ENCODE data around the gene LRRC8C.

The LRRC8C gene

GRCh38 chr1:89733748-89734147 is 100.8 kb downstream of the LRRC8C start:
- DNase-seq (ENCODE audit: low spot score), result no peak

- DNase-seq (ENCODE audit: low spot score), result no peak
Measured at GRCh38 chr1:89734442-89734841, 101.5 kb downstream of the LRRC8C start.

DNA sequence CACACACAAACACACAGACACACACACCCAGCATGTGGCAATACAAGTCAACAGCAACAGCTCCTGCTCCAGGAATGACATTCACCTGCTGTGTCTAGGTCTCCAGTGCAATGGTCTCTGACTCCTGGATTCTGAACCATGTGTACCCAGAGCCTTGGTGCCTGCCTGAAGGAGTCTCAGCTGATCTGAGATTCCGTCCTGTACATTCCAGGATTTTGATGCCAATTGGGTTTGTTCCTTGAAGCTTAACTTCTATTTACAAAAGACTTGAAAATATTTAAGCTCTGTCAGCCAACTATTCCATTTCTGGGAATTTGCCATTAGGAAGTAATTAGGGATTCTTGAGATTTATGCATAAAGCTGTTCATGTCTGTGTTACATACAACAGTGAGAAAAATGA is 102.6 kb downstream of the LRRC8C start:
- no peak for DNase-seq (ENCODE audit: low spot score)

GRCh38 chr1:89736937-89737733 is 104.2 kb downstream of the LRRC8C start:
- no peak for DNase-seq (ENCODE audit: low spot score)

GRCh38 chr1:89737985-89738510 is 105.1 kb downstream of the LRRC8C start:
- no peak for DNase-seq (ENCODE audit: low spot score)

- no peak for DNase-seq (ENCODE audit: low spot score)
Measured at GRCh38 chr1:89739013-89739843, 106.3 kb downstream of the LRRC8C start.

DNA sequence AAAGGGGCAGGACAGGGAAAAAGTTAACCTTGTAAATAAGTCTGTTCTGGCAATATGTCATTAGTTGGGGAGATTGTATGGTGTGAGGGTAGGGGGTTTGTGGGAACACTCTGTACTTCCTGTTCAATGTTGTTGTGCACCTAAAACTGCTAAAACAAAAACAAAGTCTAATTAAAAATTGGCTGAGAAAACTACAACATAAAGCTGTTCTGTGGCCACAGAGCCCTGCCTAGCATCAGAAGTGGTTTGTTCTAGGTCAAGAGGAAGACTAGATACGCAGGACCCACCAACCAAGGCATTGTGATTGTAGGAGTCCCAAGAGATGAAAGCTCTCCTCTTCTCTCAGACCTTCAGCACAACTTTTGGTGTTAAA is 106.9 kb downstream of the LRRC8C start:
- no peak for DNase-seq (ENCODE audit: low spot score)

- DNase-seq (ENCODE audit: low spot score), result no peak
Measured at GRCh38 chr1:89743788-89744187, 110.9 kb downstream of the LRRC8C start.

GRCh38 chr1:89746424-89747149 is 113.7 kb downstream of the LRRC8C start:
- DNase-seq (ENCODE audit: low spot score), result no peak

DNA sequence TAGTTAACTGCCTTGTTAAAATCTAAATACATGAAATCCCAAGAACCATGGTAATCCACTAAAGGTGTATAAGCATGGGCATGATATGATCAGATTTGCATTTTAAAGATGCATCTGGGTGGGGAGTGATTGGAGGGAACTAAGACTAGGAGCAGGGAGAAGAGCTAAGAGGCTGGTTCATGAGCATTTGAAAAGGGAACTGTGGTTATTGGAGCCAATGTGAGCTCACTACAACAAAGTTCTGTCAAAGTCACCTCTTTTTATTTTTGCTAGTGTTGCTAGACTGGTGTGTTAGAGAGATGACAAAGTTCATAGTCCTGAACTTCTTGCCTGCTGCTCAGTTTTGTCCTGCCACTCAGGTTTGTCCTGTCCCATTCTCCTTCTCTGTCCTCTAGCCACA is 120.8 kb downstream of the LRRC8C start:
- DNase-seq (ENCODE audit: low spot score), result no peak

DNA sequence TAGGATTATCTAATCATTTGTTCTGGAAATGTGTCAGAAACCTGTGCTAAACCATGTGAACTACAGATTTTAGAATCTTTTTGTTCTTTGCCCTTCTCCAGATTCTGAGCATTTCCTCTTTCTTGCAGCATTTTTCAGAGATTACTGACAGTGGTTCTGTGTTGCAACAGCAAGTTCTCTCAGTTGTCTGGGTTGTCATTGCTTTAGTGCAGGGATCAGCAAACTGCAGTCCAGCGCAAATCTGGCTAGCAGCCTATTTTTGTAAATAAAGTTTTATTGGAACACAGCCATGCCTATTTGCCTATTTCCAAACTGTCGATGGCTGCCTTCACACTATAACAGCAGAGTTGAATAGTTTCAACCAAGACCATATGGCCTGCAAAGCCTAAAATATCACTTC is 121.6 kb downstream of the LRRC8C start:
- DNase-seq (ENCODE audit: low spot score), result no peak

DNA sequence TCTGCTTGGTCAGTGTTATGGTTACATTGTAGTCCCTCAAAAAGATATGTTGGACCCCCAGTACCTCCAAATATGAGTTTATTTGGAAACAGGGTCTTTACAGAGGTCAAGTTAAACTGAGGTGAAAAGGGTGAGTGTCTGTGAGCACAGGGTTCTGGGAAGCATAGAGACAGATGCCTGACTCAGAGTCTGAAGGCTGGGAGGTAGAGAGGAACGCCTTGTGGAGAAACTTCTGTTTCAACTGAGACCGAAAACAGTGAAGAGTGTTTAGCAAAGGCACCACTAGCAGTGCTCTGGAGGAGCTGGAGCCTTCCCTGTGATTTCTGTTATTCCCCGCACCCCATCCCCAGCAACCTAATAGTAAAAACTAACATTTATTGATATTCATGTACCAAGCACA is 122.7 kb downstream of the LRRC8C start:
- no peak for DNase-seq (ENCODE audit: low spot score)

GRCh38 chr1:89757532-89757931 is 124.6 kb downstream of the LRRC8C start:
- no peak for DNase-seq (ENCODE audit: low spot score)

GRCh38 chr1:89758156-89758555 is 125.2 kb downstream of the LRRC8C start:
- DNase-seq (ENCODE audit: low spot score), result no peak

DNA sequence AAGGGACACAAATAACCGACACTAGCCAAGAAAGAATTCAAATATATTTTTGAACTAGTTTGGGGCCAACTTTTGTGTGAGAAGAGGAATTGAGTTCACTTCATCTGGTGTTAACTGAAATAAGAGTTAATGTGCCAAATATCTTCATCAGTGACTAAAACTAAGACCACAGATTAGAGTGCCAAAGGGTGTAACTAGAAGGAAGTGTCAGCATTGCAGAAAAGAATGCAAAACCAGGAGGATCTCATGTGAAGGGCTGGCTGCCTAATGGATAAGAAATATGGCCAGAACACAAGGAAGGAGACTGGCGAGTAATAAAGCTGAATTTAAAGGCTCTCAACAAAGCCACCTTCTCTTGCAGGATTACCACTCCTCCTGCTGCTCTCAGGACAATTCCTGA is 126.1 kb downstream of the LRRC8C start:
- DNase-seq (ENCODE audit: low spot score), result no peak

DNA sequence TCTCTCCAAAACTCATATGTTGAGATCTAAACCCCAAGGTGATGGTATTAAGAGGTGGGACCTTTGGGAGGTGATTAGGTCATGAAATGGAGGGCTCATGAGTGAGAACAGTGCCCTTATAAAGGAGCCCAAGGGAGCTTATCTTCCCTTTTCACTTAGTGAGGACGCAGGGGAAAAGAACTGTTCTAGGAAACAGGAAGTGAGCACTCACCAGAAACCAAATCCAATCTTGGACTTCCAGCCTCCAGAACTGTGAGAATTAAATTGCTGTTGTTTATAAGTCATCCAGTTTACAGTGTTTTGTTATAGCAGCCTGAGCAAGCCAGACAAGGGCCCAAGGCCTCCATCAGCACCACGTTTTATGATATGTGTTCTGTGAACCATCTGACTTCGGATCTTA is 127.6 kb downstream of the LRRC8C start:
- DNase-seq (ENCODE audit: low spot score), result no peak

DNA sequence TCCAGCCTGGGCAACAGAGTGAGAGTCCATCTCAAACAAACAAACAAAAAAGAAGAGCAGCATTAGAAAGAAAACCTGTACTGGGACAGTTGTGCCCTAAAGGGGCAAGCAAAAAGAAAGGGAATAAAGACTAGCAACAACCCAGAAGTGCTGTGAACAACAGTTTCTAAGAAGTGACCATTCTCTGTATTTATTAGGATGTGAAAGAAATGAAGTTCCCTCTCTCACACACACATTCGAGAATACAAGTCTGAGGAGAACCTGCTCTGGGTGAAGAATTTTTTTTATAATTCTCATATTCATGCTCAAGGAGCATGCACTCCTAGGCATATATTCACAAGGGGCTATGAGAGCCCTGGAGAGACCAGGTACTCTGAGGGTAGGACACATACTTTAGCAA is 128.4 kb downstream of the LRRC8C start:
- no peak for DNase-seq (ENCODE audit: low spot score)

GRCh38 chr1:89761901-89762300 is 129.0 kb downstream of the LRRC8C start:
- no peak for DNase-seq (ENCODE audit: low spot score)

DNA sequence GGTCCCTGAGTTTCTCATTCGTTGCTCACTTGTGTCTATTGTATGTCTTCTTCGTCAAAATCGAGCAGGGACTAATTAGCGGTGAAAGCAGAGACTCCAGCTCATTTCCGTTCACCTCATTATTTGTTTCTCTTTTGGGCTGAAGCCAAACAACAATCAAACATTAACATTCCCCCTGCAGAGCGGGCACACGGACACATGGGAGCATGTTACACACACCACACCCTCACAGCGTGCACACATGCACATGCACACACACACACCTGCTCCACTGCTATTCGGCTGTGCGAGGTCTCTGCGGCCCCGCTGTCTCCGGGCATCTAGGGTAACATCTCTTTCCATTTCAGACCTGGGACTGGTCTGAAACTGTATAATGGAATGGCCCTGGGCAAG is 129.5 kb downstream of the LRRC8C start:
- no peak for DNase-seq (ENCODE audit: low spot score)

DNA sequence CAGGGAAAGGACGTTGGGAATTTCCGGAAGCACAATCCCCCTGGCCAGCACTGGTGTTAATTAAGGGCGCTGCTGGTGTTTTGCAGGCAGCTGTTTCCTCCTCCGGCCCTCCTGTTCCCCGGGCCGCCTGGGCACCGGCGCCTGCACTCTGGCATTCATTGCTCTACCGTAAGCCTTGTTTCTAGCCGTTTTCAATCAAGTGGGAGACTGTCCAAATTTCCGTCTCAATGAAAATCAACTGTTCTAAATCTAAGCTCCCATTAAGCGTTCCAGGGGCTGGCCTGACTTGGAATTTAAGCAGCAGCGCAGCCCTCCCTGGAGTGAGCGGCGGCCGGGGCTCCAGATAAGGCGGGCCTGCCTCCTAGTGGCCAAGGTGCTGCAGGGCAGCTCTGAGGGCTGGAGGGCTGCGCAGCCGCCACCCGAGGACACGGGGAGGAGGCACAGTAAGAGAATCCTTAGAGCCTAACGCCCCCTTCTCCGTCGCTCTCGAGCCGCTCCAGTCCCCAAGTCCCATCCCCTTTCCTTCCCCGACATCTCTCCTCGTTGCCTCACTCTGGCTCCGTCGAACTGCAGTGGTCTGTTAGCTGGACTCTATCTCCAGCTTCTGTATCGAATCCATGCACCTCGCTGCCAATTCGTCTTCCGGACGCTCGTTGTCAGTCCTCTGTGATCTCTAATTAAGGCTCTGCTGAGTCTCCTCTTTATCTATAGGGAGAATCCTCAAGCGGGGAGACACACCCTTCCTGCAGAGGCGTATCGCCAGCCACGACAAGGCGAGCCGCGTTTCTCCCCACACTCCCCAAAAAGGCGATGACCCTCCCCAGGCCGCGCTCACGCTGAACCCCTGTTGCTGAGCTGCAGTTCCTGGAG is 130.1 kb downstream of the LRRC8C start:
- peak; percentile 54 for DNase-seq (ENCODE audit: low spot score)

GRCh38 chr1:89763649-89763986 is 130.7 kb downstream of the LRRC8C start:
- no peak for DNase-seq (ENCODE audit: low spot score)

GRCh38 chr1:89765774-89766173 is 132.9 kb downstream of the LRRC8C start:
- DNase-seq (ENCODE audit: low spot score), result no peak
